ENCODE data around the gene TUNAR.
"Not testable (repeated sequence)": the region's sequence is repeated elsewhere in the genome, so short reads cannot be mapped to it uniquely, and the experiment has no call there.

Gene TUNAR

DNA sequence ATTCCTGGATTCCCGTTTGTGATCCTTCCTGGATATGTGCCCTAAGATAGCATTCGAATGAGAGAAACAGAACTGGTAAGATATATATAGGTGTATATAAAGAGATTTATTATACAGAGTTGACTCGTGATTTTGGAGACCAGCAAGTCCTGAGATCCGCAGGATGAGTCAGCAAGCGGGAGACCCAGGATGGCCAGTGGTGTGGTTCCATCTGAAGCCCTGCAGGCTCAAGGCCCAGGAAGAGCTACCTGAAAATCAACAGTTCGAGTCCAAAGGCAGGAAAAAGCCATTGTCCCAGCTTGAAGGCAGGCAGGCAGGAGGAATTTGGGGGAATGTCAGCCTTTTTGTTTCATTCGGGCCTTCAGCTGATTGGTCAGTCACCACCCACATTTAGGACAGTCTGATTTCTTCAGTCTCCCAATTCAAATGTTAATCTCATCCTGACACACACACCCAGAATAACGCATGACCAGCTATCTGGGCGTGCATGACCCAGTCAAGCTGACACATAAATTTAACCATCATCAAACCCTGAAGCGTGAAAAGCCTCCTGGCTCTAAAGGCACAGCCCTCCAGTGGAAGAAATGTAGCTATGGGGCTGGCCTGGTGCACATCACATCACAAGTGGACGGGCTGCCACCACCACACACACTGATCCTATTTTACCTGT, 44.3 kb downstream of the TUNAR start:
- DNase-seq, result no peak

DNA sequence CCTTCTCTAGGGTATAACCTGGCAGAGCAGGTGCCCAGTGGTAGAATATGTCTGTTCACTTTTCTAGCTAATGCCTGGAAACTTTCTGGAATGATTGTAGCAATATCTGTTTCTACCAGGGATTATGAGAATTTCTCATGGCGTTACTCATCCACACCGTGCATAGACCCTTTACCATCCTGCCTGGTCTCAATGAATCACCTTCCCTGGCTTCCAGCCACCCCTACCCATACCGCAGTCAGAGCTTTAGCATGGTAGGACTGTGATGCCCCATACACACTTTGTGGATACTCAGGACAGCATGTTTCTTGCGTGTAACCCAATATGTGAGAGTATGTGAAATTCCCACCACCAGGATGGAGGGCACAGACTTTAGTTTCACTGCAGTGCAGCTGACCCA, 45.4 kb downstream of the TUNAR start:
- no peak for DNase-seq

DNA sequence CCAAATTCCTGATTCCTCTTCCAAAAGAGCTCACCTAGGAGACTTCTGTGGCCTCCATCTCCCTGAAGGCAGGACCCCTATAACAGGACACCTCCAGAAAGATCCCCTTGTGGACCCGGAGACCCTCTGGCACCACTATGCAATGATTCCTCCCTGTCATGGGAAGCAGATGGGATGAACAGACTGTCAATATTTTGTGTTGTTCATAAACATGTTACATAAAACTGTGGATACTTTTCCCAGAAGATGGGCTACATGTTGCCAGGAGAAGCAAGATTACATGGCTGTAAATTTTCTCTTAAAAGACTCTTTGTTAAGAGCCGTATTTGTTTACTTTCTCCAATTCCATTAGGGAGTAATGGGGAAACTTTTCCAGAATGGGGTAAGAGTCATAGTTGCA, 52.1 kb downstream of the TUNAR start:
- no peak for DNase-seq

- DNase-seq, result no peak
Observed at GRCh38 chr14:95931384-95931783, 54.8 kb downstream of the TUNAR start.

GRCh38 chr14:95935228-95935822, 58.7 kb downstream of the TUNAR start:
- no peak for DNase-seq

DNA sequence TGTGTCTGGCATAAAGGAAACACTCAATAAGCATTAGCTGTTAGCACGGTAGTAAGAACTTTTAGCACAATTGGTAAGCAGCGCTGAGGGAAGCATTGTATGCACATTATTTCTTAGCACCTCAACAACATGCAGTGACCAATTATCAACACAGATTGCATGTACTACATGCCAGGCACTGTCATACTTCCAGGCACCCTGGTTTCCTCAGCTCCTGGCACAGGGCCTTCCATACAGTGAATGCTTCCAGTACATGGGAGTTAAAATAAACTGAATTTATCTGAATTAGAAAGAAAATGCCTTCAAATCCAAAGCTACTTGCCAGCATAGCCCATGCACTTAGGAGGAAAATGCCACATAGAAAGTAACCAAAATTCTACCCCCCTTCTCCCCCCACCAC, 59.4 kb downstream of the TUNAR start:
- DNase-seq, result no peak

DNA sequence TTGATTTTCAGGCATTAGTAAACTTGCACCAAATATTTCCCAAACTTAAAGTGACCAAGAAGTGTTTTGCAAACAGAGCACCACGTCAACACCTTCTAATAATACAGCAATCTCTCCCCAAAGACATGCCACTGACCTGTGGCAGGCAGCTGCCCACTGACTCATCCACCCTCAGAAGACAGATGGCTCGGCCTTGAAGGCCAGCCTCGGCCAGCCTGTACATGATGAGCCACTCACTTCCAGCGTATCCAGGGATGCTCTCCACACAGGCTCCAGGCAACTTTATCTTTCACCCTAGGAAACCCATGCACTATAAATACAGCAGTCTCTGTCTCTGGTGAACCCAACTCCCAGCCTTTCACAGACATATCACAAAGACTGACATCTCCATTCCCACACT, 62.7 kb downstream of the TUNAR start:
- no peak for DNase-seq

DNA sequence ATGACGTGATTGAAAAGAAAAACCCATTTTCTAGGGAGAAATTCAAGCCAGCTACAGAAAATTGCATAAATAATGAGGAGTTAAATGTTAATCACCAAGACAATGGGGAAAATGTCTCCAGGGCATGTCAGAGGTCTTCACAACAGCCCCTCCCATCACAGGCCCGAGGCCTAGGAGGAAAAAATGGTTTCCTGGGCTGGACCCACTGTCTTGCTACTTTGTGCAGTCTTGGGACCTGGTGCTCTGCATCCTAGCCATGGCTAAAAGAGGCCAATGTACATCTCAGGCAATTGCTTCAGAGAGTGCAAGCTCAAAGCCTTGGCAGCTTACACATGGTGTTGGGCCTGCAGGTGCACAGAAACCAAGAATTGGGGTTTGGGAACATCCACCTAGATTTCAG, 65.3 kb downstream of the TUNAR start:
- DNase-seq, result no peak

GRCh38 chr14:95943699-95944098, 67.1 kb downstream of the TUNAR start:
- no peak for DNase-seq

- DNase-seq, result no peak
Observed at GRCh38 chr14:95944462-95944861, 67.8 kb downstream of the TUNAR start.

DNA sequence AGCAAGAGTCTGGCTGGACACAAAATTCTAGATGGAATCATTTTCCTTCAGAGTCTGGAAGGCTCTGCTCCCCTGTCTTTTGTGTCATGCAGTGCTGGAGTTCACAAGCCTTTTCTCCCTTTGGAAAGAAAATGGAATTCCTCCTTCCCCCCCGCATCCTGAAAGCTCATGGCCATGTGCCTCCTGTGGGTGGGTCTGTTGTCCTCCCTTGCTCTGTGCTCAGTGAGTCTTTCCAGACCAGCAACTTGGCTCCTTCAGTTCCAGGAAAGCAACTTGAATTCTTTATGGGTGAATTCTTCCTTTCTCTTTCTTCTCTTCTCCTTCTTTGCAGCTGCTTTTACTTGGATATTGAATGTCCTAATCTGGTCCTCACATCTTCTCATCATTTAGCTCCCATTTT, 70.2 kb downstream of the TUNAR start:
- DNase-seq, result no peak

DNA sequence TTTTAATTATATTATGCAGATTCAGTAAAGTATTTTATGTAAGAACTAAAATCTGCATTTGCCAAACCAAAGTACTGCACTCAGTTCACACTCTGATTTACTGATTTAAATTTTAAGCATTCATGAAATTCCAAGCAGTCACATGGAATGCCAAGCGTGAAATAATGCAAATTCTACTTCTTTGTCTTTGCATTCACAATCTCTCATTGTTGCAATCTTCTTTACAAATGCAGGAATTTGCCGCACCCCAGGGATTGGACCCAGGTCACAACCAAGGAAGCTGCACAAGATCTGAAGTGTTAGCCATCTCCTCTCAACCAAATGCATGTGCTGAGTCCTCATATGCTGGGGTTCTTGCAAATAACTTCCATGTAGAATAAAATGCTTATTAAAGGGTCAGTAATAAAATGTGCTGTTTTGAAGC, 71.9 kb downstream of the TUNAR start:
- DNase-seq, result no peak

- no peak for DNase-seq
Observed at GRCh38 chr14:95951359-95951758, 74.7 kb downstream of the TUNAR start.

- DNase-seq, result no peak
Observed at GRCh38 chr14:95953111-95953724, 76.6 kb downstream of the TUNAR start.

DNA sequence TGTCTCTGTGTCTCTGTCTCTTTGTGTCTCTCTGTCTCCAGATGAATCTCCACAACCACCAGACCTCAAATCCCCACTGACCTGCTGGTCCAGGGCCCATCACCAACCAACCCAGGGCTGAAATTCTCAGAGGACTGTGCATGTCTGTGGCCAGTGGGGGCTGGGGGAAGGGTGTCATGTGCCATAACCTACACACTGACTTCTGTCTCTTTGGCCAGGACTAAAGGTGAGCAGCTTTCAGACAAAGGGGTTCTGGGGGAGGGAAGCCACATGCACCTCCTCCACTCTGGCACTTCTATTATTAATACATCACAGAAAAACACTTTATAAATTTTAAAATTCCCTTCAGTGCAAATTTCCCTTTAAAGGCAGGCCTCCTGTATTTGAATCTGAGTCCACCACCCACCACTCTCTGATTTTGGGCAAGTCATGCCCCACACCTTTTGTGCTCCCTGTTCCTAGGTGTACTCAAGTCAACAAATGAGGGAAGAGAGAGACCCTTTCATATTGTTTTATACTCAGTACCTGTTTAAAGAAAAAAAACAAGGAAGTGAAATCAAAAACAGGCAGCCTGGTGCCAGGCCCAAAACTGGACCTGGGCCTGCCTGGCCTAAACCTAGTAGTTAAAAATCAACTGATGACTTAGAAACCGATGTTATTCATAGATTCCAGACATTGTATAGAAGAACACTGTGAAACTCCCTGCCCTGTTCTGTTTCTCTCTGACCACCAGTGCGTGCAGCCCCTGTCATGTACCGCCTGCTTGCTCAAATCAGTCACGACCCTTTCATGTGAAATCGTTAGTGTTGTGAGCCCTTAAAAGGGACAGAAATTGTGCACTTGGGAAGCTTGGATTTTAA, 80.2 kb downstream of the TUNAR start:
- DNase-seq, result no peak

- no peak for DNase-seq
Observed at GRCh38 chr14:95958105-95958504, 81.5 kb downstream of the TUNAR start.

- DNase-seq, result no peak
Observed at GRCh38 chr14:95959317-95959716, 82.7 kb downstream of the TUNAR start.

GRCh38 chr14:95961481-95961880, 84.8 kb downstream of the TUNAR start:
- no peak for DNase-seq

- no peak for DNase-seq
Observed at GRCh38 chr14:95964901-95965300, 88.3 kb downstream of the TUNAR start.

- not testable (repeated sequence) for DNase-seq
Observed at GRCh38 chr14:95968048-95968447, 91.4 kb downstream of the TUNAR start.

Measured in activated CD4-positive, CD25-positive, alpha-beta regulatory T cell treated with anti-CD3 and anti-CD28 coated beads, Interleukin-2, amount 50 U/mL, for 72 hours (primary cell).